Breast epithelium (tissue), 3 donors: ENCODE data around the gene NNT.

Experiments used
- POLR2A ChIP-seq: fragments of 450-650 bp; IDR thresholded peaks from one replicate; pipeline ENCODE4 v1.6.1; 2016; ENCODE audit warnings: antibody characterized with exemption, mild to moderate bottlenecking, moderate library complexity
- POLR2AphosphoS5 ChIP-seq, 3 donors: sonication (generic); formaldehyde crosslinking; IDR thresholded peaks; one replicate each; pipeline ENCODE4 v1.6.1; 2017; ENCODE audit warnings: antibody characterized with exemption in 3 of 3
- TF ChIP-seq, protein P1 (sequence below), 3 donors: fragments of 450-650 bp; IDR thresholded peaks; one replicate each; pipeline ENCODE4 v1.5.1; 2016 to 2017; ENCODE audit warnings: antibody characterized with exemption in 3 of 3, mild to moderate bottlenecking in 3 of 3, moderate library complexity in 3 of 3

DNA sequence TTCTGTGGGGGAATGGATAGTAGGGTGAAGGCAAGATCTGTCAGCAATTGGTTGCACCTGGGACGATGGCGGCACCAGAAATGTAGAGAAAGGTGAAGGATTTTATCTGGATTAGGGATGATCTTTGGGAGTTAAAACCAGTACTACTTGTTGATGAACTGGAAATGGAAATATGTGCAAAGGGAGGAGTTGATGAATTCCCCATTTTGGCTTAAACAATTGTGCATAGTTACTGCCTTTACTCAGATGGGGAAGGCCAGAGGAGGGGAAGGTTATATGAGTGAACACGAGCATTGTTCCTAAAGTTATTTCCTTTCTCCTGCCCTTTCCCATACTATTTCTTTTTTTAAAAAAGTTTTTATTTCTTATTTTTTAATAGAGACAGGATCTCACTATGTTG lies 19.1 kb downstream of the NNT start:
- TF ChIP-seq, protein P1, sequence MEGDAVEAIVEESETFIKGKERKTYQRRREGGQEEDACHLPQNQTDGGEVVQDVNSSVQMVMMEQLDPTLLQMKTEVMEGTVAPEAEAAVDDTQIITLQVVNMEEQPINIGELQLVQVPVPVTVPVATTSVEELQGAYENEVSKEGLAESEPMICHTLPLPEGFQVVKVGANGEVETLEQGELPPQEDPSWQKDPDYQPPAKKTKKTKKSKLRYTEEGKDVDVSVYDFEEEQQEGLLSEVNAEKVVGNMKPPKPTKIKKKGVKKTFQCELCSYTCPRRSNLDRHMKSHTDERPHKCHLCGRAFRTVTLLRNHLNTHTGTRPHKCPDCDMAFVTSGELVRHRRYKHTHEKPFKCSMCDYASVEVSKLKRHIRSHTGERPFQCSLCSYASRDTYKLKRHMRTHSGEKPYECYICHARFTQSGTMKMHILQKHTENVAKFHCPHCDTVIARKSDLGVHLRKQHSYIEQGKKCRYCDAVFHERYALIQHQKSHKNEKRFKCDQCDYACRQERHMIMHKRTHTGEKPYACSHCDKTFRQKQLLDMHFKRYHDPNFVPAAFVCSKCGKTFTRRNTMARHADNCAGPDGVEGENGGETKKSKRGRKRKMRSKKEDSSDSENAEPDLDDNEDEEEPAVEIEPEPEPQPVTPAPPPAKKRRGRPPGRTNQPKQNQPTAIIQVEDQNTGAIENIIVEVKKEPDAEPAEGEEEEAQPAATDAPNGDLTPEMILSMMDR (IDR thresholded peaks at IDR 0.05) = no peak
- no peak for TF ChIP-seq POLR2A
- TF ChIP-seq POLR2AphosphoS5 (IDR thresholded peaks at IDR 0.05) = no peak
